Measurements from ENCODE around the gene ABHD17A.

- TF ChIP-seq CTCF (IDR thresholded peaks at IDR 0.05) (no peak), EZH2 (IDR thresholded peaks at IDR 0.05; ENCODE audit: borderline replicate concordance, insufficient read depth, low read depth, low read length, poor library complexity, severe bottlenecking) (no peak)
Observed at GRCh38 chr19:1911098-1911497, 25.8 kb upstream of the ABHD17A start.

Measured in B cell (primary cell).